Measurements from ENCODE around the gene APBB2.

DNA sequence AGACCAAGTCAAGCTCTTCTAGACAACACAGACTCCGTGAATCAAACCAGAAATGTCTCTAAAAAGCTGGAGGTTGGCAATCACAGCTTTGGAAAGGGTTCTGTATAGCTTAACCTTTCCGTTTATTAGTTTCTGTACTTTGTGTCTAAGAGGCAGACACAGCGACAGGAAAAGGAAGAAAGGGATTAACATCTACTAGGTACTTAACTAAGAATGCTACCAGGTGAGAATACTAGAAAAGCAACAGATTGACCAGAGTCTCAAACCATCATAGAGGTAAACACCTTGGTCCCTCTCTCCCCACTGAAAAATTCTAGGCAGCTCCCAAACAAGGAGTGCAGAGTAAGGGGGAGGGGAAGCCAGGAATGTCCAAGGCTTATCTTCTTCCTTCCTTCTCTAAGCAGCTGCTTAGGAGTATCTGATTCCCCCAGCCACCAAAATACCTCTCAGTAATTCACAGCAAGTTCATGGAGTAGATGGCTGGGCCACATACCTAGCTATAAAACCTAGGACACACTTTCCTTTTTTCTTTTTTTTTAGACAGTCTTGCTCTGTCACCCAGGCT is 80.8 kb downstream of the APBB2 start:
- TF ChIP-seq POLR2AphosphoS5 (IDR thresholded peaks at IDR 0.05) = no peak
- TF ChIP-seq POLR2A (IDR thresholded peaks at IDR 0.05; ENCODE audit: low read depth) = no peak
- TF ChIP-seq, protein P1, sequence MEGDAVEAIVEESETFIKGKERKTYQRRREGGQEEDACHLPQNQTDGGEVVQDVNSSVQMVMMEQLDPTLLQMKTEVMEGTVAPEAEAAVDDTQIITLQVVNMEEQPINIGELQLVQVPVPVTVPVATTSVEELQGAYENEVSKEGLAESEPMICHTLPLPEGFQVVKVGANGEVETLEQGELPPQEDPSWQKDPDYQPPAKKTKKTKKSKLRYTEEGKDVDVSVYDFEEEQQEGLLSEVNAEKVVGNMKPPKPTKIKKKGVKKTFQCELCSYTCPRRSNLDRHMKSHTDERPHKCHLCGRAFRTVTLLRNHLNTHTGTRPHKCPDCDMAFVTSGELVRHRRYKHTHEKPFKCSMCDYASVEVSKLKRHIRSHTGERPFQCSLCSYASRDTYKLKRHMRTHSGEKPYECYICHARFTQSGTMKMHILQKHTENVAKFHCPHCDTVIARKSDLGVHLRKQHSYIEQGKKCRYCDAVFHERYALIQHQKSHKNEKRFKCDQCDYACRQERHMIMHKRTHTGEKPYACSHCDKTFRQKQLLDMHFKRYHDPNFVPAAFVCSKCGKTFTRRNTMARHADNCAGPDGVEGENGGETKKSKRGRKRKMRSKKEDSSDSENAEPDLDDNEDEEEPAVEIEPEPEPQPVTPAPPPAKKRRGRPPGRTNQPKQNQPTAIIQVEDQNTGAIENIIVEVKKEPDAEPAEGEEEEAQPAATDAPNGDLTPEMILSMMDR (IDR thresholded peaks at IDR 0.05) = no peak
- no peak for TF ChIP-seq EP300 (IDR thresholded peaks at IDR 0.05)

Data from esophagus muscularis mucosa (tissue), 4 donors.